Endothelial cell of umbilical vein (primary cell): ENCODE results near the gene AMIGO2. TPM values are rescaled to one million over a fixed set of nuclear protein-coding genes. Genes with fewer than 3 reads are reported as not detected.

Source experiments
- BruUV-seq: library from RNA; stranded (reverse); fragments of 400-500 nt; replicated peaks from 2 replicates; lab custom pipeline; 2021; lab: Mats Ljungman, UMichigan
- CTCF ChIA-PET: fragments of 300-600, 350-600 bp; sonication (Branson Sonifier 250); formaldehyde crosslinking; loops from one replicate; lab custom pipeline; 2021; ENCODE audit warnings: antibody characterized with exemption, inconsistent platforms; lab: Charles Lee
- POLR2A ChIA-PET: fragments of 300-600, 350-600 bp; sonication (Branson Sonifier 250); formaldehyde crosslinking; loops from one replicate; lab custom pipeline; 2021; ENCODE audit warnings: antibody characterized with exemption, inconsistent platforms; lab: Charles Lee
- DNase-seq: peaks from one replicate; pipeline ENCODE4 v3.0.0-alpha.2; 2011; ENCODE audit warnings: low read depth, low spot score
- FAIRE-seq: peaks from 2 replicates; lab custom pipeline; 2011; peaks lifted over from hg19 to GRCh38; lab: Jason Lieb, UNC
- H2AFZ ChIP-seq: 2 replicates; pipeline ENCODE4 v1.6.0; 2012; ENCODE audit warnings: low read depth, low read length, control low read depth, inconsistent platforms
- H3K27ac ChIP-seq: 2 replicates; pipeline ENCODE4 v1.5.1; 2011; ENCODE audit warnings: low read depth, mild to moderate bottlenecking, control low read depth, low read length, moderate library complexity; ENCODE audit not compliant: insufficient read depth
- H3K27me3 ChIP-seq, 2 experiments: 2 replicates each; pipeline versions ENCODE4 v1.6.0 to v1.6.1; 2011; ENCODE audit warnings: low read length in 2 of 2, mixed read lengths in 1 of 2; ENCODE audit not compliant: control insufficient read depth in 2 of 2, insufficient read depth in 2 of 2
- H3K36me3 ChIP-seq, 2 experiments: 2 replicates in 1 of 2; 3 replicates in 1 of 2; pipeline ENCODE4 v1.5.1; 2011; ENCODE audit warnings: low read length in 2 of 2, mild to moderate bottlenecking in 1 of 2, moderate library complexity in 1 of 2; ENCODE audit not compliant: control insufficient read depth in 2 of 2, insufficient read depth in 2 of 2; ENCODE audit errors: extremely low read depth in 1 of 2
- H3K4me1 ChIP-seq: 3 replicates; pipeline ENCODE4 v1.5.1; 2011; ENCODE audit warnings: mild to moderate bottlenecking, low read length; ENCODE audit not compliant: control insufficient read depth, insufficient read depth; ENCODE audit errors: extremely low read depth
- H3K4me2 ChIP-seq: 2 replicates; pipeline ENCODE4 v1.6.1; 2011; ENCODE audit warnings: low read length, control low read depth, mixed read lengths; ENCODE audit not compliant: insufficient read depth
- H3K4me3 ChIP-seq, 3 experiments: fragments of 200-600 bp in 1 of 3; sonication (generic), shearing (Covaris generic) in 1 of 3; replicated peaks in 1 of 3; 2 replicates each; pipeline ENCODE4 v1.5.1; 2011 to 2016; ENCODE audit warnings: control low read depth in 3 of 3, low read length in 3 of 3, mild to moderate bottlenecking in 2 of 3, inconsistent platforms in 1 of 3, low read depth in 1 of 3, moderate library complexity in 1 of 3; ENCODE audit not compliant: insufficient read depth in 1 of 3
- H3K79me2 ChIP-seq: 2 replicates; pipeline ENCODE4 v1.6.0; 2012; ENCODE audit warnings: low read length, inconsistent platforms; ENCODE audit not compliant: control insufficient read depth, insufficient read depth
- H3K9ac ChIP-seq: replicated peaks from 2 replicates; pipeline ENCODE3; 2011; ENCODE audit warnings: low read length, control low read depth; ENCODE audit not compliant: insufficient read depth; ENCODE audit errors: extremely low read depth
- H3K9me1 ChIP-seq: replicated peaks from 3 replicates; pipeline ENCODE4 v1.6.0; 2011; ENCODE audit warnings: mild to moderate bottlenecking, low read length; ENCODE audit not compliant: control insufficient read depth, insufficient read depth; ENCODE audit errors: extremely low read depth
- H3K9me3 ChIP-seq: replicated peaks from 2 replicates; pipeline ENCODE4 v1.5.1; 2012; ENCODE audit warnings: low read length, inconsistent platforms; ENCODE audit not compliant: control insufficient read depth, insufficient read depth
- H4K20me1 ChIP-seq: replicated peaks from 2 replicates; pipeline ENCODE3; 2011; ENCODE audit warnings: mild to moderate bottlenecking, low read length; ENCODE audit not compliant: control insufficient read depth, insufficient read depth; ENCODE audit errors: extremely low read depth
- CTCF ChIP-seq, 2 donors: IDR thresholded peaks; 1 replicate in 1 of 2; 2 replicates in 1 of 2; pipeline ENCODE4 v1.5.1; 2011; ENCODE audit warnings: low read length in 2 of 2, mild to moderate bottlenecking in 2 of 2, moderate library complexity in 2 of 2, control low read depth in 1 of 2, inconsistent platforms in 1 of 2, low read depth in 1 of 2; ENCODE audit not compliant: insufficient read depth in 1 of 2; ENCODE audit errors: extremely low read depth in 1 of 2
- FOS ChIP-seq: IDR thresholded peaks from 2 replicates; pipeline ENCODE4 v1.6.1; 2011; ENCODE audit warnings: mild to moderate bottlenecking, low read length, moderate library complexity, borderline replicate concordance; ENCODE audit not compliant: insufficient read depth
- GATA2 ChIP-seq: IDR thresholded peaks from 2 replicates; pipeline ENCODE4 v1.7.0; 2011; ENCODE audit warnings: low read depth, mild to moderate bottlenecking, moderate library complexity, mixed read lengths, low read length; ENCODE audit not compliant: insufficient read length, insufficient read depth
- JUN ChIP-seq: IDR thresholded peaks from 2 replicates; pipeline ENCODE4 v1.6.1; 2011; ENCODE audit warnings: borderline replicate concordance, low read depth; ENCODE audit not compliant: insufficient read length, insufficient read depth
- MAX ChIP-seq: IDR thresholded peaks from 2 replicates; pipeline ENCODE4 v1.6.1; 2011; ENCODE audit not compliant: insufficient read depth, insufficient read length
- POLR2AphosphoS5 ChIP-seq: IDR thresholded peaks from 2 replicates; pipeline ENCODE4 v1.6.1; 2012; ENCODE audit warnings: low read depth, mild to moderate bottlenecking, control low read depth, low read length, moderate library complexity; ENCODE audit not compliant: insufficient read depth
- dilution Hi-C: fragments of 300-500 bp; cut with MboI; formaldehyde crosslinking; loops from one replicate; pipeline ENCODE4 v1.15.0; 2019; ENCODE audit warnings: low sequenced_read_pairs; ENCODE audit not compliant: extremely low pct_ligation_motif_present
- intact Hi-C: fragments of 100-400 bp; cut with micrococcal nuclease; formaldehyde crosslinking; loops from one replicate; pipeline ENCODE4 v1.10.0; 2022
- polyA plus RNA-seq, 4 experiments: library from polyadenylated mRNA; depleted of rRNA in 3 of 4; stranded (reverse) in 3 of 4; unstranded in 1 of 4; fragments of >200 nt; gene quantifications; 2 replicates each; pipeline versions ENCODE4 v1.2.1 to v1.2.3, GENCODE V29; 2011 to 2012; ENCODE audit warnings: missing spikeins in 1 of 4
- total RNA-seq: library from RNA; stranded (reverse); gene quantifications from 2 replicates; pipeline ENCODE4 v1.2.3, GENCODE V29; 2021

The AMIGO2 gene
- total and polyA plus RNA-seq, 2 donors (not counting 3 experiments of a cell fraction or from before 2014, with no cell fraction given) = 5.4 to 7.5 TPM

- Histone ChIP-seq H3K27ac (peak overlapping the region; percentile 26), H3K9me3 (no peaks in the 10 kb centered on the region), H3K9me1 (no peaks in the 10 kb centered on the region), H3K27me3 (no peaks in the 10 kb centered on the region), H3K4me2 (no peak overlapping the region), H3K4me3 (no peak overlapping the region), H3K4me1 (peaks cover 36% of the 10 kb centered on the region), H2AFZ (no peak overlapping the region), H3K9ac (no peak overlapping the region), H3K79me2 (no peaks in the 10 kb centered on the region), H4K20me1 (no peaks in the 10 kb centered on the region), H3K36me3 (no peaks in the 10 kb centered on the region)
- ChIA-PET POLR2A (interaction anchor here (0.6 kb wide), 1 partner anchor 269 kb away, joined by 3 read pairs; no protein-coding TSS in a partner anchor), CTCF (interaction anchor here (0.6 to 1.0 kb wide), 5 partner anchors 9 to 309 kb away, joined by 3 to 7 read pairs (median 3); partner anchors contain the start of genes AMIGO2 and PCED1B)
- intact Hi-C loops = loop anchor here (1.0 kb wide), 1 partner anchor 8 kb away; no protein-coding TSS in a partner anchor
- dilution Hi-C loops = no loop called here
- no peak for TF ChIP-seq JUN
- no peak for TF ChIP-seq MAX
- no peak for TF ChIP-seq CTCF (IDR thresholded peaks at IDR 0.05; ENCODE audit: extremely low read depth in 1 of 2, insufficient read depth in 1 of 2, low read depth in 1 of 2, low read length in 2 of 2)
- peak; percentile 32 for TF ChIP-seq POLR2AphosphoS5
- no peak for TF ChIP-seq GATA2
- TF ChIP-seq FOS = peak; percentile 51
- TSS peak; percentile 73 for BruUV-seq
- peak; percentile 90 for FAIRE-seq
- DNase-seq = peak; percentile 90
These were observed 8.5 kb upstream of the AMIGO2 start for GRCh38 chr12:47088021-47088944.
